Measurements from ENCODE around the gene PRTFDC1. TPM values are rescaled to one million over a fixed set of nuclear protein-coding genes. Genes with fewer than 3 reads are reported as not detected.

PRTFDC1 gene, protein sequence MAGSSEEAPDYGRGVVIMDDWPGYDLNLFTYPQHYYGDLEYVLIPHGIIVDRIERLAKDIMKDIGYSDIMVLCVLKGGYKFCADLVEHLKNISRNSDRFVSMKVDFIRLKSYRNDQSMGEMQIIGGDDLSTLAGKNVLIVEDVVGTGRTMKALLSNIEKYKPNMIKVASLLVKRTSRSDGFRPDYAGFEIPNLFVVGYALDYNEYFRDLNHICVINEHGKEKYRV
- total RNA-seq = 31.8 and 71.3 TPM in 2 replicates

DNA sequence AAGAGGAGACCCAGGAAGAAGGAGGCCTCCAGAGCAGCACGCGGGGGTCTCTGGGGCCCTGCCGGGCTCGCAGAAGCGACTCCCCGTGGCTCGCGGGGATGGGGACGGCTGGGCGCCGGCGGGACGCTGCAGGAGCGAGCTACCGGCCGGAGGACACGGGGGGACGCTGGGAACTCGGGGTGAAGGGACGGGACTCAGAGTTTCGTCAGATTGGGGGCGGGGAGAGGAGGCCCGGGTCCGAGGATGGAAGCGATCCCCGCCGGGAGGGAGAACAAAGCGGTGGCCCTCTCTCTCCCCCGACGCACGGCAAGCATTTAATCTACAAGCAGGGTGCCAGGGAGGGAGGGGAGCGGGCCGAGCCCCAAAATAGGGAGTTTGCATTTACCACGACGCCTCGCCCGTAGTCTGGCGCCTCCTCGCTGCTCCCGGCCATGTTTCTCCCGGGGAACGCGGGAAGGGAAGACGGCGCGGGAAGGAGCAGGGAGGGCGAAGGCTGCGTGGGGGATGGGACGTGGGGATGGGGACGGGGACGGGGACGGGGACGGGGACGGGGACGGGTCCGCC, at the start of gene PRTFDC1:
PRTFDC1 (minus strand) TSS at position 464 of the 564 bp plus-strand sequence; CDS start at position 433, 31 bp downstream.

Other genes with a start within 250 kb of the PRTFDC1 start
- gene ARHGAP21, start 228.7 kb downstream of the PRTFDC1 start, total RNA-seq = 152 and 184 TPM in 2 replicates
- under 0.01 TPM in 1 of 2 replicates, not detected in the other for gene ENKUR, start 63.6 kb upstream of the PRTFDC1 start, total RNA-seq
- gene THNSL1, start 64.0 kb upstream of the PRTFDC1 start, total RNA-seq = 5.8 and 6.1 TPM in 2 replicates
- under 0.01 TPM in 1 of 2 replicates, not detected in the other for gene GPR158, start 222.4 kb upstream of the PRTFDC1 start, total RNA-seq

All from smooth muscle cell of trachea (primary cell).